IMR-90 (cell line): Measurements from ENCODE around the gene PTPRG. TPM values are rescaled to one million over a fixed set of nuclear protein-coding genes. Genes with fewer than 3 reads are reported as not detected.

ENCODE experiments used
- ATAC-seq: fragments of 200-7000 bp; cut with Tn5 transposase; 2 replicates; pipeline ENCODE4 v1.9.1; 2020; ENCODE audit warnings: low read depth, mild to moderate bottlenecking, moderate library complexity
- BruUV-seq: library from RNA; stranded (reverse); fragments of 400-500 nt; replicated peaks from 2 replicates; lab custom pipeline; 2021; lab: Mats Ljungman, UMichigan
- CTCF ChIA-PET: fragments of 300-600 bp; formaldehyde crosslinking; extraction: SDS; loops from one replicate; lab custom pipeline; 2021; ENCODE audit warnings: antibody characterized with exemption; lab: Yijun Ruan, JAX
- POLR2A ChIA-PET: fragments of 300-600 bp; sonication (Branson Sonifier 250); formaldehyde crosslinking; loops from one replicate; lab custom pipeline; 2022; ENCODE audit warnings: antibody characterized with exemption; ENCODE audit not compliant: unreplicated experiment; lab: Charles Lee
- DNase-seq: peaks from one replicate; pipeline ENCODE4 v3.0.0; 2013
- H2AFZ ChIP-seq: replicated peaks from 2 replicates; pipeline ENCODE3; 2013; ENCODE audit warnings: low read length, mild to moderate bottlenecking; ENCODE audit not compliant: poor library complexity
- H2AK5ac ChIP-seq: 2 replicates; pipeline ENCODE4 v1.6.1; 2013; ENCODE audit warnings: low read depth, low read length, inconsistent platforms
- H2AK9ac ChIP-seq: replicated peaks from 2 replicates; pipeline ENCODE3; 2013; ENCODE audit warnings: mild to moderate bottlenecking, low read depth, low read length, moderate library complexity; ENCODE audit not compliant: poor library complexity
- H2BK120ac ChIP-seq: 2 replicates; pipeline ENCODE4 v1.6.1; 2013; ENCODE audit warnings: low read depth, low read length, inconsistent platforms
- H2BK15ac ChIP-seq: 3 replicates; pipeline ENCODE4 v1.6.1; 2013; ENCODE audit warnings: low read depth, low read length, inconsistent platforms
- H2BK20ac ChIP-seq: 2 replicates; pipeline ENCODE4 v1.6.1; 2013; ENCODE audit warnings: low read depth, mild to moderate bottlenecking, inconsistent platforms, low read length, moderate library complexity
- H2BK5ac ChIP-seq: 2 replicates; pipeline ENCODE4 v1.6.1; 2013; ENCODE audit warnings: mild to moderate bottlenecking, low read depth, low read length, inconsistent platforms; ENCODE audit not compliant: poor library complexity, severe bottlenecking
- H3K14ac ChIP-seq: replicated peaks from 2 replicates; pipeline ENCODE4 v1.6.1; 2013; ENCODE audit warnings: low read depth, low read length, inconsistent platforms
- H3K18ac ChIP-seq: 2 replicates; pipeline ENCODE4 v1.6.1; 2013; ENCODE audit warnings: low read depth, low read length, control low read depth
- H3K23ac ChIP-seq: 2 replicates; pipeline ENCODE4 v1.6.1; 2013; ENCODE audit warnings: low read depth, low read length, inconsistent platforms
- H3K27ac ChIP-seq: 2 replicates; pipeline ENCODE4 v1.5.1; 2013; ENCODE audit warnings: mild to moderate bottlenecking, control low read depth, low read length; ENCODE audit not compliant: insufficient read depth
- H3K27me3 ChIP-seq: 2 replicates; pipeline ENCODE4 v1.6.1; 2013; ENCODE audit warnings: low read length; ENCODE audit not compliant: control insufficient read depth, insufficient read depth
- H3K36me3 ChIP-seq: 2 replicates; pipeline ENCODE4 v1.6.1; 2013; ENCODE audit warnings: low read length, mixed read lengths; ENCODE audit not compliant: control insufficient read depth, insufficient read depth
- H3K4ac ChIP-seq: 2 replicates; pipeline ENCODE4 v1.6.1; 2013; ENCODE audit warnings: low read depth, low read length, inconsistent platforms
- H3K4me1 ChIP-seq: 2 replicates; pipeline ENCODE4 v1.6.1; 2013; ENCODE audit warnings: low read length, mixed read lengths; ENCODE audit not compliant: control insufficient read depth, insufficient read depth
- H3K4me2 ChIP-seq: 2 replicates; pipeline ENCODE4 v1.6.1; 2013; ENCODE audit warnings: low read depth, mild to moderate bottlenecking, control low read depth, low read length, moderate library complexity
- H3K4me3 ChIP-seq: 2 replicates; pipeline ENCODE4 v1.5.1; 2013; ENCODE audit warnings: low read depth, mild to moderate bottlenecking, control low read depth, low read length, moderate library complexity; ENCODE audit not compliant: insufficient read depth
- H3K56ac ChIP-seq: 2 replicates; pipeline ENCODE4 v1.6.1; 2013; ENCODE audit warnings: low read length, inconsistent platforms; ENCODE audit not compliant: insufficient read depth; ENCODE audit errors: extremely low read depth
- H3K79me1 ChIP-seq, 2 experiments: 2 replicates each; pipeline ENCODE4 v1.6.1; 2013; ENCODE audit warnings: low read length in 2 of 2, inconsistent platforms in 1 of 2, low read depth in 1 of 2
- H3K9ac ChIP-seq: 2 replicates; pipeline ENCODE4 v1.6.1; 2013; ENCODE audit warnings: low read depth, low read length, control low read depth
- H3K9me1 ChIP-seq: 2 replicates; pipeline ENCODE4 v1.6.1; 2013; ENCODE audit warnings: low read length, inconsistent platforms; ENCODE audit not compliant: insufficient read depth
- H3K9me3 ChIP-seq: 2 replicates; pipeline ENCODE4 v1.6.1; 2013; ENCODE audit warnings: low read length; ENCODE audit not compliant: control insufficient read depth, insufficient read depth
- H4K20me1 ChIP-seq: 2 replicates; pipeline ENCODE4 v1.6.1; 2013; ENCODE audit warnings: low read length, inconsistent platforms; ENCODE audit not compliant: insufficient read depth
- H4K5ac ChIP-seq: 2 replicates; pipeline ENCODE4 v1.6.1; 2013; ENCODE audit warnings: mild to moderate bottlenecking, low read depth, low read length, control low read depth
- H4K8ac ChIP-seq, 2 experiments: 2 replicates each; pipeline ENCODE4 v1.6.1; 2013; ENCODE audit warnings: low read depth in 2 of 2, low read length in 2 of 2, control low read depth in 1 of 2, inconsistent platforms in 1 of 2
- H4K91ac ChIP-seq: 2 replicates; pipeline ENCODE4 v1.6.1; 2013; ENCODE audit warnings: low read depth, low read length, inconsistent platforms; ENCODE audit not compliant: insufficient read depth
- BHLHE40 ChIP-seq: fragments of 150-350 bp; IDR thresholded peaks from 2 replicates; pipeline ENCODE4 v1.6.1; 2016; ENCODE audit warnings: mild to moderate bottlenecking, low read depth, low read length
- CEBPB ChIP-seq: IDR thresholded peaks from 2 replicates; pipeline ENCODE4 v1.6.1; 2012; ENCODE audit warnings: low read depth, low read length, improper control_type of control experiment
- CHD1 ChIP-seq: IDR thresholded peaks from 2 replicates; pipeline ENCODE4 v1.6.1; 2012; ENCODE audit warnings: low read depth, low read length, improper control_type of control experiment
- FOS ChIP-seq: fragments of 150-350 bp; IDR thresholded peaks from 2 replicates; pipeline ENCODE4 v1.6.1; 2016; ENCODE audit warnings: low read depth, low read length
- MAFK ChIP-seq: IDR thresholded peaks from 2 replicates; pipeline ENCODE4 v1.6.1; 2012; ENCODE audit warnings: low read depth, low read length, improper control_type of control experiment
- MAZ ChIP-seq: IDR thresholded peaks from 2 replicates; pipeline ENCODE4 v1.6.1; 2012; ENCODE audit warnings: low read depth, mild to moderate bottlenecking, low read length, improper control_type of control experiment, moderate library complexity, borderline replicate concordance
- MXI1 ChIP-seq: IDR thresholded peaks from 2 replicates; pipeline ENCODE4 v1.6.1; 2012; ENCODE audit warnings: low read depth, mild to moderate bottlenecking, low read length, moderate library complexity, borderline replicate concordance
- NFE2L2 ChIP-seq: fragments of 150-350 bp; IDR thresholded peaks from 2 replicates; pipeline ENCODE4 v1.6.1; 2016; ENCODE audit warnings: low read depth, mild to moderate bottlenecking, low read length
- POLR2A ChIP-seq: IDR thresholded peaks from 2 replicates; pipeline ENCODE4 v1.6.1; 2012; ENCODE audit warnings: mild to moderate bottlenecking, low read depth, low read length
- RAD21 ChIP-seq: IDR thresholded peaks from 2 replicates; pipeline ENCODE4 v1.6.1; 2012; ENCODE audit warnings: low read length, improper control_type of control experiment
- RFX5 ChIP-seq: IDR thresholded peaks from 2 replicates; pipeline ENCODE4 v1.8.0; 2012; ENCODE audit warnings: low read depth, mild to moderate bottlenecking, low read length, moderate library complexity
- SMC3 ChIP-seq: fragments of 150-350 bp; IDR thresholded peaks from 2 replicates; pipeline ENCODE4 v1.6.1; 2016; ENCODE audit warnings: low read depth, mild to moderate bottlenecking, antibody characterized with exemption, low read length, moderate library complexity
- WGBS, 2 experiments: methylation state at CpG; one replicate each; pipeline versions ENCODE4 v1.1.5 to v1.1.7; 2013; ENCODE audit warnings: missing lambda C conversion rate in 2 of 2; ENCODE audit not compliant: insufficient read length in 1 of 2; ENCODE audit errors: extremely low coverage in 2 of 2; 5-methylcytosine and 5-hydroxymethylcytosine counted together
- dilution Hi-C: fragments of 300-500 bp; cut with HindIII; formaldehyde crosslinking; loops from one replicate; pipeline ENCODE4 v1.14.3; 2018; ENCODE audit warnings: low sequenced_read_pairs; ENCODE audit not compliant: unreplicated experiment
- in situ Hi-C: fragments of 300-500 bp; cut with MboI; formaldehyde crosslinking; loops from 3 replicates; pipeline ENCODE4 v1.14.3; 2019; ENCODE audit warnings: low sequenced_read_pairs, inconsistent platforms, mixed read lengths
- intact Hi-C: fragments of 100-400 bp; cut with micrococcal nuclease; formaldehyde crosslinking; loops from 2 replicates; pipeline ENCODE4 v1.10.0; 2022
- polyA plus RNA-seq, 3 experiments: library from polyadenylated mRNA; depleted of rRNA; stranded (reverse); fragments of >200 nt; gene quantifications; 2 replicates each; pipeline ENCODE4 v1.2.3, GENCODE V29; 2012; ENCODE audit warnings: low replicate concordance in 1 of 3
- total RNA-seq: library from RNA; depleted of rRNA; stranded (reverse); fragments of >200 nt; gene quantifications from 2 replicates; pipeline ENCODE4 v1.2.3, GENCODE V29; 2012
- TF ChIP-seq, protein P1 (sequence below): fragments of 150-350 bp; IDR thresholded peaks from 2 replicates; pipeline ENCODE4 v1.6.1; 2017; ENCODE audit warnings: mild to moderate bottlenecking, antibody characterized with exemption, low read length, low read depth
- TF ChIP-seq, protein P2 (sequence below): fragments of 150-350 bp; IDR thresholded peaks from 2 replicates; pipeline ENCODE4 v1.6.1; 2016; ENCODE audit warnings: low read depth, mild to moderate bottlenecking, low read length, moderate library complexity, borderline replicate concordance
- TF ChIP-seq, protein P3 (sequence below): conservative IDR thresholded peaks from 2 replicates; pipeline ENCODE4 v1.5.1; 2012; ENCODE audit warnings: mild to moderate bottlenecking, low read depth, low read length, improper control_type of control experiment

PTPRG gene
- total and polyA plus RNA-seq, 2 of the 4 experiments (the other 2 are of a cell fraction): 7.7 to 31.0 TPM

DNA sequence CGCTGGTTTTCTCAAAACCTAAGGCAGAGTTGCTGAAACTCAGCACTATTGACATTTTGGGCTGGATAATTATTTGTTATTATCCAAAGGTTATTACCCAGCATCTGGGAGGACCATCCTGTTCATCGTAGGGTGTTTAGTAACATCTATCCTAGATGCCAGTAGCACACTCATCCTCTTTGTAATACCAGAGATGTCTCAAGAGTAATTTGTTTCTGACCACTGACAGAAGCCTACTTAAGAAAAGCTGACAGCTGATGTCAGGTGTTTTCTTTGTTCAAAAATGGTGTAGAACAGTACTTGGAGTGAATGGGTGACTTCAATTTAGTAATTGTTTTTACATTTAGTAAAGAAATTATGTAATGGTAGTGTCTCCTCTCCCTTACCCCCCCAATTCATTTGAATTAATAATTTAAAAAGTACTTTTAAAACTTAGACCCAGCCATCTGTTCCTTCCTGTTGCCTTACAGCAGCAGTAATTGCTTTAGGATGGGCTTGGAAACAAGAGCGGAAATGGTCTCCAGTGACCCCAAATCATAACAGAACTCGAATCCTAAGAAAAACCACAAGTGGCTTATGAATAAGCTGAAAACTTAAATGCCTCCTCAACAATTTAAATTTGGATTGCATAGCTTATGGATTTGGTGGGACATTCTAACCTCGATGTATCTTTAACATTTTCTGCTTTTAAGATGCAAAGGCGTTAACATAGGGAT is 105.4 kb downstream of the PTPRG start:
- Histone ChIP-seq H4K91ac (no peak overlapping the region), H3K4me3 (no peak overlapping the region), H3K18ac (no peak overlapping the region), H2BK20ac (no peak overlapping the region), H4K5ac (no peak overlapping the region), H2AK5ac (no peak overlapping the region), H2BK5ac (no peak overlapping the region), H3K27ac (no peak overlapping the region), H3K79me1 (peaks cover 27 to 70% of the 10 kb centered on the region in 2 experiments), H2AFZ (no peak overlapping the region), H3K4ac (no peak overlapping the region), H3K14ac (no peak overlapping the region), H4K20me1 (peaks cover 10% of the 10 kb centered on the region; the same call in 1 of the 2 replicates), H3K9me3 (no peaks in the 10 kb centered on the region), H2BK15ac (no peak overlapping the region), H3K9me1 (peaks cover 15% of the 10 kb centered on the region), H3K4me2 (no peak overlapping the region), H2BK120ac (no peak overlapping the region), H3K27me3 (no peaks in the 10 kb centered on the region), H3K56ac (no peak overlapping the region), H4K8ac (no peak overlapping the region), H3K9ac (no peak overlapping the region), H3K36me3 (no peaks in the 10 kb centered on the region), H3K23ac (no peak overlapping the region), H2AK9ac (no peak overlapping the region), H3K4me1 (peaks cover 8% of the 10 kb centered on the region; the same call in 1 of the 2 replicates)
- DNase-seq (no peak), ATAC-seq (no peak)
- dilution Hi-C loops: no loop called here
- no CpG with 5 or more reads among the region's 6 CpGs for WGBS, 2 experiments
- in situ Hi-C loops: no loop called here
- CTCF ChIA-PET: no interaction called here
- BruUV-seq: no TSS peak
- POLR2A ChIA-PET: interaction anchor here (0.5 kb wide), 1 partner anchor 11 kb away, joined by 6 read pairs; no protein-coding TSS in a partner anchor
- intact Hi-C loops: no loop called here
- TF ChIP-seq, protein P1, sequence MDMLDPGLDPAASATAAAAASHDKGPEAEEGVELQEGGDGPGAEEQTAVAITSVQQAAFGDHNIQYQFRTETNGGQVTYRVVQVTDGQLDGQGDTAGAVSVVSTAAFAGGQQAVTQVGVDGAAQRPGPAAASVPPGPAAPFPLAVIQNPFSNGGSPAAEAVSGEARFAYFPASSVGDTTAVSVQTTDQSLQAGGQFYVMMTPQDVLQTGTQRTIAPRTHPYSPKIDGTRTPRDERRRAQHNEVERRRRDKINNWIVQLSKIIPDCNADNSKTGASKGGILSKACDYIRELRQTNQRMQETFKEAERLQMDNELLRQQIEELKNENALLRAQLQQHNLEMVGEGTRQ: no peak
- TF ChIP-seq NFE2L2 (no peak), MAFK (no peak), CHD1 (no peak), RAD21 (no peak), MXI1 (no peak), RFX5 (no peak), POLR2A (no peak), BHLHE40 (no peak), SMC3 (no peak), FOS (no peak), CEBPB (no peak), MAZ (no peak)
- TF ChIP-seq, protein P2, sequence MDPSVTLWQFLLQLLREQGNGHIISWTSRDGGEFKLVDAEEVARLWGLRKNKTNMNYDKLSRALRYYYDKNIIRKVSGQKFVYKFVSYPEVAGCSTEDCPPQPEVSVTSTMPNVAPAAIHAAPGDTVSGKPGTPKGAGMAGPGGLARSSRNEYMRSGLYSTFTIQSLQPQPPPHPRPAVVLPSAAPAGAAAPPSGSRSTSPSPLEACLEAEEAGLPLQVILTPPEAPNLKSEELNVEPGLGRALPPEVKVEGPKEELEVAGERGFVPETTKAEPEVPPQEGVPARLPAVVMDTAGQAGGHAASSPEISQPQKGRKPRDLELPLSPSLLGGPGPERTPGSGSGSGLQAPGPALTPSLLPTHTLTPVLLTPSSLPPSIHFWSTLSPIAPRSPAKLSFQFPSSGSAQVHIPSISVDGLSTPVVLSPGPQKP: no peak
- TF ChIP-seq, protein P3, sequence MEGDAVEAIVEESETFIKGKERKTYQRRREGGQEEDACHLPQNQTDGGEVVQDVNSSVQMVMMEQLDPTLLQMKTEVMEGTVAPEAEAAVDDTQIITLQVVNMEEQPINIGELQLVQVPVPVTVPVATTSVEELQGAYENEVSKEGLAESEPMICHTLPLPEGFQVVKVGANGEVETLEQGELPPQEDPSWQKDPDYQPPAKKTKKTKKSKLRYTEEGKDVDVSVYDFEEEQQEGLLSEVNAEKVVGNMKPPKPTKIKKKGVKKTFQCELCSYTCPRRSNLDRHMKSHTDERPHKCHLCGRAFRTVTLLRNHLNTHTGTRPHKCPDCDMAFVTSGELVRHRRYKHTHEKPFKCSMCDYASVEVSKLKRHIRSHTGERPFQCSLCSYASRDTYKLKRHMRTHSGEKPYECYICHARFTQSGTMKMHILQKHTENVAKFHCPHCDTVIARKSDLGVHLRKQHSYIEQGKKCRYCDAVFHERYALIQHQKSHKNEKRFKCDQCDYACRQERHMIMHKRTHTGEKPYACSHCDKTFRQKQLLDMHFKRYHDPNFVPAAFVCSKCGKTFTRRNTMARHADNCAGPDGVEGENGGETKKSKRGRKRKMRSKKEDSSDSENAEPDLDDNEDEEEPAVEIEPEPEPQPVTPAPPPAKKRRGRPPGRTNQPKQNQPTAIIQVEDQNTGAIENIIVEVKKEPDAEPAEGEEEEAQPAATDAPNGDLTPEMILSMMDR: no peak
